HCT116 (cell line): Measurements from ENCODE around the gene SCAF8. TPM values are rescaled to one million over a fixed set of nuclear protein-coding genes. Genes with fewer than 3 reads are reported as not detected.

Experiments used
- ATAC-seq: fragments of 200-7000 bp; cut with Tn5 transposase; 2 replicates; pipeline ENCODE4 v1.9.1; 2020; ENCODE audit warnings: mild to moderate bottlenecking, moderate library complexity
- BruUV-seq: library from RNA; stranded (reverse); fragments of 400-500 nt; replicated peaks from 2 replicates; lab custom pipeline; 2021; lab: Mats Ljungman, UMichigan
- CTCF ChIA-PET: fragments of 300-600 bp; sonication (Branson Sonifier 250); formaldehyde crosslinking; loops from one replicate; lab custom pipeline; 2021; ENCODE audit warnings: antibody characterized with exemption; lab: Charles Lee
- POLR2A ChIA-PET: fragments of 300-600, 350-600 bp; sonication (Branson Sonifier 250); formaldehyde crosslinking; loops from one replicate; lab custom pipeline; 2021; ENCODE audit warnings: antibody characterized with exemption; lab: Charles Lee
- RAD21 ChIA-PET, 2 experiments: fragments of 300-600 bp; sonication (Branson Sonifier 250); formaldehyde crosslinking; loops; one replicate each; lab custom pipeline; 2023; ENCODE audit warnings: low total read pairs in 2 of 2; ENCODE audit not compliant: uncharacterized antibody in 2 of 2, unreplicated experiment in 2 of 2, low non-redundant PET in 1 of 2; lab: Charles Lee
- DNase-seq: peaks from one replicate; pipeline ENCODE4 v3.0.0-alpha.2; 2010; ENCODE audit warnings: low read depth, low spot score
- H2AFZ ChIP-seq: fragments of 200-600 bp; shearing (Covaris generic), sonication (generic); 2 replicates; pipeline ENCODE4 v1.6.1; 2017; ENCODE audit warnings: low read depth, mixed run types, mixed read lengths, antibody characterized with exemption, low read length; ENCODE audit not compliant: poor library complexity, severe bottlenecking
- H3K27ac ChIP-seq: 2 replicates; pipeline ENCODE4 v1.5.1; 2012; ENCODE audit warnings: low read depth, low read length
- H3K27me3 ChIP-seq: fragments of 200-600 bp; sonication (generic); 2 replicates; pipeline ENCODE4 v1.6.1; 2016; ENCODE audit warnings: mixed run types, low read length, mixed read lengths; ENCODE audit not compliant: insufficient read depth
- H3K36me3 ChIP-seq, 2 experiments: fragments of 200-500 bp in 1 of 2; fragments of 200-600 bp in 1 of 2; sonication (Bioruptor generic) in 1 of 2; sonication (generic) in 1 of 2; 2 replicates each; pipeline versions ENCODE4 v1.5.1 to v1.6.1; 2014 to 2016; ENCODE audit warnings: low read length in 2 of 2, inconsistent platforms in 1 of 2, mixed read lengths in 1 of 2, mixed run types in 1 of 2; ENCODE audit not compliant: insufficient read depth in 2 of 2, control insufficient read depth in 1 of 2
- H3K4me1 ChIP-seq, 2 experiments: fragments of 200-600 bp in 1 of 2; sonication (generic) in 1 of 2; 2 replicates each; pipeline versions ENCODE4 v1.5.1 to v1.6.1; 2012 to 2017; ENCODE audit warnings: low read length in 2 of 2, inconsistent platforms in 1 of 2, mild to moderate bottlenecking in 1 of 2, mixed read lengths in 1 of 2, mixed run types in 1 of 2, moderate library complexity in 1 of 2; ENCODE audit not compliant: insufficient read depth in 2 of 2, control insufficient read depth in 1 of 2
- H3K4me2 ChIP-seq: fragments of 200-600 bp; sonication (generic); 2 replicates; pipeline ENCODE4 v1.6.1; 2017; ENCODE audit warnings: mixed run types, low read length, mixed read lengths
- H3K4me3 ChIP-seq, 2 experiments: fragments of 200-600 bp in 1 of 2; sonication (generic) in 1 of 2; replicated peaks in 1 of 2; 2 replicates each; pipeline ENCODE4 v1.5.1; 2011 to 2016; ENCODE audit warnings: low read length in 2 of 2, control low read depth in 1 of 2, low read depth in 1 of 2, mild to moderate bottlenecking in 1 of 2, mixed read lengths in 1 of 2, mixed run types in 1 of 2
- H3K79me2 ChIP-seq: fragments of 200-600 bp; sonication (generic); 2 replicates; pipeline ENCODE4 v1.6.1; 2017; ENCODE audit warnings: mild to moderate bottlenecking, mixed run types, low read length, moderate library complexity, mixed read lengths; ENCODE audit not compliant: insufficient read depth
- H3K9ac ChIP-seq: fragments of 200-600 bp; sonication (generic); 2 replicates; pipeline ENCODE4 v1.6.1; 2016; ENCODE audit warnings: low read length, mixed read lengths
- H3K9me2 ChIP-seq: fragments of 200-600 bp; sonication (generic), shearing (Covaris generic); 2 replicates; pipeline ENCODE4 v1.6.1; 2017; ENCODE audit warnings: mixed run types, mild to moderate bottlenecking, moderate library complexity; ENCODE audit not compliant: insufficient read depth
- H3K9me3 ChIP-seq, 2 experiments: fragments of 200-500 bp in 1 of 2; fragments of 200-600 bp in 1 of 2; sonication (Bioruptor generic) in 1 of 2; sonication (generic) in 1 of 2; 2 replicates each; pipeline ENCODE4 v1.6.1; 2014 to 2017; ENCODE audit warnings: low read length in 2 of 2, mixed read lengths in 2 of 2, inconsistent platforms in 1 of 2, low read depth in 1 of 2, mild to moderate bottlenecking in 1 of 2, mixed run types in 1 of 2, moderate library complexity in 1 of 2; ENCODE audit not compliant: control insufficient read depth in 1 of 2, insufficient read depth in 1 of 2
- H4K20me1 ChIP-seq: fragments of 200-600 bp; sonication (generic), shearing (Covaris generic); 2 replicates; pipeline ENCODE4 v1.6.1; 2017; ENCODE audit warnings: mixed run types, mild to moderate bottlenecking, moderate library complexity; ENCODE audit not compliant: insufficient read depth
- CEBPB ChIP-seq: IDR thresholded peaks from 2 replicates; pipeline ENCODE4 v1.6.1; 2012; ENCODE audit warnings: low read depth
- EGR1 ChIP-seq: IDR thresholded peaks from 2 replicates; pipeline ENCODE4 v1.6.1; 2012; ENCODE audit warnings: low read depth
- JUND ChIP-seq: IDR thresholded peaks from 2 replicates; pipeline ENCODE4 v1.6.1; 2012
- POLR2A ChIP-seq: IDR thresholded peaks from 2 replicates; pipeline ENCODE4 v1.7.0; 2011; ENCODE audit warnings: borderline replicate concordance; ENCODE audit not compliant: insufficient read depth, insufficient read length; ENCODE audit errors: extremely low read depth
- RAD21 ChIP-seq: IDR thresholded peaks from 2 replicates; pipeline ENCODE4 v1.6.1; 2012; ENCODE audit warnings: low read depth, mild to moderate bottlenecking
- SIN3A ChIP-seq: IDR thresholded peaks from 2 replicates; pipeline ENCODE4 v1.6.1; 2012; ENCODE audit warnings: low read depth
- TCF7L2 ChIP-seq: IDR thresholded peaks from 2 replicates; pipeline ENCODE4 v1.7.0; 2011; ENCODE audit warnings: borderline replicate concordance, inconsistent platforms; ENCODE audit not compliant: insufficient read depth, insufficient read length; ENCODE audit errors: extremely low read depth
- ZNF274 ChIP-seq: fragments of 200-500 bp; sonication (Bioruptor generic); IDR thresholded peaks from 2 replicates; pipeline ENCODE4 v1.6.1; 2014; ENCODE audit warnings: mild to moderate bottlenecking, low read depth, low read length, inconsistent platforms
- intact Hi-C: fragments of 100-400 bp; cut with micrococcal nuclease; formaldehyde crosslinking; loops from 2 replicates; pipeline ENCODE4 v1.10.0; 2022
- total RNA-seq: library from RNA; stranded (reverse); gene quantifications from one replicate; pipeline ENCODE4 v1.2.1, GENCODE V29; 2021; ENCODE audit not compliant: unreplicated experiment
- TF ChIP-seq, protein P1 (sequence below): IDR thresholded peaks from 2 replicates; pipeline ENCODE4 v1.6.1; 2012
- TF ChIP-seq, protein P2 (sequence below): IDR thresholded peaks from 2 replicates; pipeline ENCODE4 v1.6.1; 2011; ENCODE audit warnings: mild to moderate bottlenecking, low read length, moderate library complexity; ENCODE audit not compliant: insufficient replicate concordance; ENCODE audit errors: extremely low read depth
- TF ChIP-seq, protein P3 (sequence below), 3 experiments: fragments of 200-600 bp in 1 of 3; sonication (generic) in 1 of 3; IDR thresholded peaks in 2 of 3; conservative IDR thresholded peaks in 1 of 3; 2 replicates each; pipeline ENCODE4 v1.5.1; 2012 to 2017; ENCODE audit warnings: low read depth in 2 of 3, low read length in 2 of 3, antibody characterized with exemption in 1 of 3, borderline replicate concordance in 1 of 3, control low read depth in 1 of 3, mild to moderate bottlenecking in 1 of 3, mixed read lengths in 1 of 3, mixed run types in 1 of 3, moderate library complexity in 1 of 3; ENCODE audit not compliant: insufficient read depth in 1 of 3
- TF ChIP-seq, protein P4 (sequence below): IDR thresholded peaks from 2 replicates; pipeline ENCODE4 v1.6.1; 2012

Gene SCAF8
- total RNA-seq, 1 experiment from 2014 or later, result 34.6 TPM

DNA sequence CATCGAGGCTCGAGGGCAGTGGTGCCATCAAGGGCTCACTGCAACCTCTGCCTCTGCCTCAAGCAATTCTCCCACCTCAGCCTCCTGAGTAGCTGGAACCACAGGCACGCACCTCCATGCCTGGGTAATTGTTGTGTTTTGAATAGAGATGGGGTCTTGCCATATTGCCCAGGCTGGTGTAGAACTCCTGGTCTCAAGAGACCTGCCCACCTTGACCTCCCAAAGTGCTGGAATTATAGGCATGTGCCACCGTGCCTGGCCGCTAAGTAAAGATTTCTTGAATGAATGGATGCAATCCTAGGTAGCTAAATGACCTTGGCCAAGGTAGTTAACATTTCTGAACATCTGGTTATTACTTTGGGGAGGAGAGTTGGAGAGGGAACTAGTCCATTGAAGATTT, 7.4 kb downstream of the SCAF8 start:
- POLR2A ChIA-PET, result no interaction called here
- no peak overlapping the region for H3K4me3 ChIP-seq
- H3K9me2 ChIP-seq, result no peaks in the 10 kb centered on the region
- ATAC-seq, result no peak
- CTCF ChIA-PET, result no interaction called here
- no peak overlapping the region for H2AFZ ChIP-seq
- no peaks in the 10 kb centered on the region for H3K4me1 ChIP-seq
- no peak overlapping the region for H3K27ac ChIP-seq
- no peaks in the 10 kb centered on the region for H3K27me3 ChIP-seq
- intact Hi-C loops, result no loop called here
- DNase-seq, result no peak
- H3K4me2 ChIP-seq, result no peak overlapping the region
- TF ChIP-seq TCF7L2 (no peak), RAD21 (no peak), JUND (no peak), POLR2A (no peak), EGR1 (no peak), CEBPB (no peak), SIN3A (no peak), ZNF274 (no peak)
- TF ChIP-seq, protein P1, sequence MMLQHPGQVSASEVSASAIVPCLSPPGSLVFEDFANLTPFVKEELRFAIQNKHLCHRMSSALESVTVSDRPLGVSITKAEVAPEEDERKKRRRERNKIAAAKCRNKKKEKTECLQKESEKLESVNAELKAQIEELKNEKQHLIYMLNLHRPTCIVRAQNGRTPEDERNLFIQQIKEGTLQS, result no peak
- TF ChIP-seq, protein P2, sequence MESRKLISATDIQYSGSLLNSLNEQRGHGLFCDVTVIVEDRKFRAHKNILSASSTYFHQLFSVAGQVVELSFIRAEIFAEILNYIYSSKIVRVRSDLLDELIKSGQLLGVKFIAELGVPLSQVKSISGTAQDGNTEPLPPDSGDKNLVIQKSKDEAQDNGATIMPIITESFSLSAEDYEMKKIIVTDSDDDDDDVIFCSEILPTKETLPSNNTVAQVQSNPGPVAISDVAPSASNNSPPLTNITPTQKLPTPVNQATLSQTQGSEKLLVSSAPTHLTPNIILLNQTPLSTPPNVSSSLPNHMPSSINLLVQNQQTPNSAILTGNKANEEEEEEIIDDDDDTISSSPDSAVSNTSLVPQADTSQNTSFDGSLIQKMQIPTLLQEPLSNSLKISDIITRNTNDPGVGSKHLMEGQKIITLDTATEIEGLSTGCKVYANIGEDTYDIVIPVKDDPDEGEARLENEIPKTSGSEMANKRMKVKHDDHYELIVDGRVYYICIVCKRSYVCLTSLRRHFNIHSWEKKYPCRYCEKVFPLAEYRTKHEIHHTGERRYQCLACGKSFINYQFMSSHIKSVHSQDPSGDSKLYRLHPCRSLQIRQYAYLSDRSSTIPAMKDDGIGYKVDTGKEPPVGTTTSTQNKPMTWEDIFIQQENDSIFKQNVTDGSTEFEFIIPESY, result no peak
- TF ChIP-seq, protein P3, sequence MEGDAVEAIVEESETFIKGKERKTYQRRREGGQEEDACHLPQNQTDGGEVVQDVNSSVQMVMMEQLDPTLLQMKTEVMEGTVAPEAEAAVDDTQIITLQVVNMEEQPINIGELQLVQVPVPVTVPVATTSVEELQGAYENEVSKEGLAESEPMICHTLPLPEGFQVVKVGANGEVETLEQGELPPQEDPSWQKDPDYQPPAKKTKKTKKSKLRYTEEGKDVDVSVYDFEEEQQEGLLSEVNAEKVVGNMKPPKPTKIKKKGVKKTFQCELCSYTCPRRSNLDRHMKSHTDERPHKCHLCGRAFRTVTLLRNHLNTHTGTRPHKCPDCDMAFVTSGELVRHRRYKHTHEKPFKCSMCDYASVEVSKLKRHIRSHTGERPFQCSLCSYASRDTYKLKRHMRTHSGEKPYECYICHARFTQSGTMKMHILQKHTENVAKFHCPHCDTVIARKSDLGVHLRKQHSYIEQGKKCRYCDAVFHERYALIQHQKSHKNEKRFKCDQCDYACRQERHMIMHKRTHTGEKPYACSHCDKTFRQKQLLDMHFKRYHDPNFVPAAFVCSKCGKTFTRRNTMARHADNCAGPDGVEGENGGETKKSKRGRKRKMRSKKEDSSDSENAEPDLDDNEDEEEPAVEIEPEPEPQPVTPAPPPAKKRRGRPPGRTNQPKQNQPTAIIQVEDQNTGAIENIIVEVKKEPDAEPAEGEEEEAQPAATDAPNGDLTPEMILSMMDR (IDR thresholded peaks at IDR 0.05 in 2 of 3, conservative IDR thresholded peaks at IDR 0.05 in 1 of 3; ENCODE audit: borderline replicate concordance in 1 of 3, insufficient read depth in 1 of 3, low read depth in 2 of 3, low read length in 2 of 3), result no peak
- TF ChIP-seq, protein P4, sequence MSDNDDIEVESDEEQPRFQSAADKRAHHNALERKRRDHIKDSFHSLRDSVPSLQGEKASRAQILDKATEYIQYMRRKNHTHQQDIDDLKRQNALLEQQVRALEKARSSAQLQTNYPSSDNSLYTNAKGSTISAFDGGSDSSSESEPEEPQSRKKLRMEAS, result no peak
- H4K20me1 ChIP-seq, result peaks cover 41% of the 10 kb centered on the region
- H3K36me3 ChIP-seq, result peaks cover 0 to 2% of the 10 kb centered on the region in 2 experiments; a peak in 1 of 4 replicates
- no peaks in the 10 kb centered on the region for H3K9me3 ChIP-seq
- H3K9ac ChIP-seq, result no peak overlapping the region
- no TSS peak for BruUV-seq
- RAD21 ChIA-PET, result no interaction called here
- H3K79me2 ChIP-seq, result peaks cover 100% of the 10 kb centered on the region
